ENCODE data around the gene MRPS26.

- TF ChIP-seq RNF2 (conservative IDR thresholded peaks at IDR 0.05; ENCODE audit: low read depth) (no peak), RAD21 (CRISPR knock-in tag; IDR thresholded peaks at IDR 0.05) (no peak), POLR2A (IDR thresholded peaks at IDR 0.05; ENCODE audit: insufficient read depth in 1 of 2, low read depth in 2 of 2, low read length in 2 of 2) (no peak), TGIF2 (CRISPR knock-in tag; IDR thresholded peaks at IDR 0.05) (no peak), ZNF552 (CRISPR knock-in tag; IDR thresholded peaks at IDR 0.05; ENCODE audit: borderline replicate concordance) (no peak), YY1 (IDR thresholded peaks at IDR 0.05; ENCODE audit: insufficient read depth, insufficient replicate concordance, low read depth, low read length) (no peak), ZNF740 (CRISPR knock-in tag; IDR thresholded peaks at IDR 0.05) (no peak), ZNF501 (CRISPR knock-in tag; IDR thresholded peaks at IDR 0.05) (no peak), NFE2L2 (IDR thresholded peaks at IDR 0.05; ENCODE audit: low read length) (no peak), RFX5 (IDR thresholded peaks at IDR 0.05; ENCODE audit: low read depth, low read length) (no peak), ZNF569 (CRISPR knock-in tag; IDR thresholded peaks at IDR 0.05; ENCODE audit: borderline replicate concordance) (no peak), ZNF121 (CRISPR knock-in tag; IDR thresholded peaks at IDR 0.05) (no peak)
- TF ChIP-seq, protein P1, sequence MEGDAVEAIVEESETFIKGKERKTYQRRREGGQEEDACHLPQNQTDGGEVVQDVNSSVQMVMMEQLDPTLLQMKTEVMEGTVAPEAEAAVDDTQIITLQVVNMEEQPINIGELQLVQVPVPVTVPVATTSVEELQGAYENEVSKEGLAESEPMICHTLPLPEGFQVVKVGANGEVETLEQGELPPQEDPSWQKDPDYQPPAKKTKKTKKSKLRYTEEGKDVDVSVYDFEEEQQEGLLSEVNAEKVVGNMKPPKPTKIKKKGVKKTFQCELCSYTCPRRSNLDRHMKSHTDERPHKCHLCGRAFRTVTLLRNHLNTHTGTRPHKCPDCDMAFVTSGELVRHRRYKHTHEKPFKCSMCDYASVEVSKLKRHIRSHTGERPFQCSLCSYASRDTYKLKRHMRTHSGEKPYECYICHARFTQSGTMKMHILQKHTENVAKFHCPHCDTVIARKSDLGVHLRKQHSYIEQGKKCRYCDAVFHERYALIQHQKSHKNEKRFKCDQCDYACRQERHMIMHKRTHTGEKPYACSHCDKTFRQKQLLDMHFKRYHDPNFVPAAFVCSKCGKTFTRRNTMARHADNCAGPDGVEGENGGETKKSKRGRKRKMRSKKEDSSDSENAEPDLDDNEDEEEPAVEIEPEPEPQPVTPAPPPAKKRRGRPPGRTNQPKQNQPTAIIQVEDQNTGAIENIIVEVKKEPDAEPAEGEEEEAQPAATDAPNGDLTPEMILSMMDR (CRISPR knock-in tag; IDR thresholded peaks at IDR 0.05), result no peak
- TF ChIP-seq, protein P2, sequence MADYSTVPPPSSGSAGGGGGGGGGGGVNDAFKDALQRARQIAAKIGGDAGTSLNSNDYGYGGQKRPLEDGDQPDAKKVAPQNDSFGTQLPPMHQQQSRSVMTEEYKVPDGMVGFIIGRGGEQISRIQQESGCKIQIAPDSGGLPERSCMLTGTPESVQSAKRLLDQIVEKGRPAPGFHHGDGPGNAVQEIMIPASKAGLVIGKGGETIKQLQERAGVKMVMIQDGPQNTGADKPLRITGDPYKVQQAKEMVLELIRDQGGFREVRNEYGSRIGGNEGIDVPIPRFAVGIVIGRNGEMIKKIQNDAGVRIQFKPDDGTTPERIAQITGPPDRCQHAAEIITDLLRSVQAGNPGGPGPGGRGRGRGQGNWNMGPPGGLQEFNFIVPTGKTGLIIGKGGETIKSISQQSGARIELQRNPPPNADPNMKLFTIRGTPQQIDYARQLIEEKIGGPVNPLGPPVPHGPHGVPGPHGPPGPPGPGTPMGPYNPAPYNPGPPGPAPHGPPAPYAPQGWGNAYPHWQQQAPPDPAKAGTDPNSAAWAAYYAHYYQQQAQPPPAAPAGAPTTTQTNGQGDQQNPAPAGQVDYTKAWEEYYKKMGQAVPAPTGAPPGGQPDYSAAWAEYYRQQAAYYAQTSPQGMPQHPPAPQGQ (CRISPR knock-in tag; IDR thresholded peaks at IDR 0.05; ENCODE audit: borderline replicate concordance), result no peak
Measured at GRCh38 chr20:3068075-3068474, 22.2 kb downstream of the MRPS26 start.
